HCT116 (cell line): ENCODE data around the gene THAP8. TPM values are rescaled to one million over a fixed set of nuclear protein-coding genes. Genes with fewer than 3 reads are reported as not detected.

Experiments used
- ATAC-seq: fragments of 200-7000 bp; cut with Tn5 transposase; 2 replicates; pipeline ENCODE4 v1.9.1; 2020; ENCODE audit warnings: mild to moderate bottlenecking, moderate library complexity
- BruUV-seq: library from RNA; stranded (reverse); fragments of 400-500 nt; replicated peaks from 2 replicates; lab custom pipeline; 2021; lab: Mats Ljungman, UMichigan
- CTCF ChIA-PET: fragments of 300-600 bp; sonication (Branson Sonifier 250); formaldehyde crosslinking; loops from one replicate; lab custom pipeline; 2021; ENCODE audit warnings: antibody characterized with exemption; lab: Charles Lee
- POLR2A ChIA-PET: fragments of 300-600, 350-600 bp; sonication (Branson Sonifier 250); formaldehyde crosslinking; loops from one replicate; lab custom pipeline; 2021; ENCODE audit warnings: antibody characterized with exemption; lab: Charles Lee
- RAD21 ChIA-PET, 2 experiments: fragments of 300-600 bp; sonication (Branson Sonifier 250); formaldehyde crosslinking; loops; one replicate each; lab custom pipeline; 2023; ENCODE audit warnings: low total read pairs in 2 of 2; ENCODE audit not compliant: uncharacterized antibody in 2 of 2, unreplicated experiment in 2 of 2, low non-redundant PET in 1 of 2; lab: Charles Lee
- DNase-seq: peaks from one replicate; pipeline ENCODE4 v3.0.0-alpha.2; 2010; ENCODE audit warnings: low read depth, low spot score
- H2AFZ ChIP-seq: fragments of 200-600 bp; shearing (Covaris generic), sonication (generic); 2 replicates; pipeline ENCODE4 v1.6.1; 2017; ENCODE audit warnings: low read depth, mixed run types, mixed read lengths, antibody characterized with exemption, low read length; ENCODE audit not compliant: poor library complexity, severe bottlenecking
- H3K27ac ChIP-seq: 2 replicates; pipeline ENCODE4 v1.5.1; 2012; ENCODE audit warnings: low read depth, low read length
- H3K27me3 ChIP-seq: fragments of 200-600 bp; sonication (generic); 2 replicates; pipeline ENCODE4 v1.6.1; 2016; ENCODE audit warnings: mixed run types, low read length, mixed read lengths; ENCODE audit not compliant: insufficient read depth
- H3K36me3 ChIP-seq, 2 experiments: fragments of 200-500 bp in 1 of 2; fragments of 200-600 bp in 1 of 2; sonication (Bioruptor generic) in 1 of 2; sonication (generic) in 1 of 2; 2 replicates each; pipeline versions ENCODE4 v1.5.1 to v1.6.1; 2014 to 2016; ENCODE audit warnings: low read length in 2 of 2, inconsistent platforms in 1 of 2, mixed read lengths in 1 of 2, mixed run types in 1 of 2; ENCODE audit not compliant: insufficient read depth in 2 of 2, control insufficient read depth in 1 of 2
- H3K4me1 ChIP-seq, 2 experiments: fragments of 200-600 bp in 1 of 2; sonication (generic) in 1 of 2; 2 replicates each; pipeline versions ENCODE4 v1.5.1 to v1.6.1; 2012 to 2017; ENCODE audit warnings: low read length in 2 of 2, inconsistent platforms in 1 of 2, mild to moderate bottlenecking in 1 of 2, mixed read lengths in 1 of 2, mixed run types in 1 of 2, moderate library complexity in 1 of 2; ENCODE audit not compliant: insufficient read depth in 2 of 2, control insufficient read depth in 1 of 2
- H3K4me2 ChIP-seq: fragments of 200-600 bp; sonication (generic); 2 replicates; pipeline ENCODE4 v1.6.1; 2017; ENCODE audit warnings: mixed run types, low read length, mixed read lengths
- H3K4me3 ChIP-seq, 2 experiments: fragments of 200-600 bp in 1 of 2; sonication (generic) in 1 of 2; replicated peaks in 1 of 2; 2 replicates each; pipeline ENCODE4 v1.5.1; 2011 to 2016; ENCODE audit warnings: low read length in 2 of 2, control low read depth in 1 of 2, low read depth in 1 of 2, mild to moderate bottlenecking in 1 of 2, mixed read lengths in 1 of 2, mixed run types in 1 of 2
- H3K79me2 ChIP-seq: fragments of 200-600 bp; sonication (generic); 2 replicates; pipeline ENCODE4 v1.6.1; 2017; ENCODE audit warnings: mild to moderate bottlenecking, mixed run types, low read length, moderate library complexity, mixed read lengths; ENCODE audit not compliant: insufficient read depth
- H3K9ac ChIP-seq: fragments of 200-600 bp; sonication (generic); 2 replicates; pipeline ENCODE4 v1.6.1; 2016; ENCODE audit warnings: low read length, mixed read lengths
- H3K9me2 ChIP-seq: fragments of 200-600 bp; sonication (generic), shearing (Covaris generic); 2 replicates; pipeline ENCODE4 v1.6.1; 2017; ENCODE audit warnings: mixed run types, mild to moderate bottlenecking, moderate library complexity; ENCODE audit not compliant: insufficient read depth
- H3K9me3 ChIP-seq, 2 experiments: fragments of 200-500 bp in 1 of 2; fragments of 200-600 bp in 1 of 2; sonication (Bioruptor generic) in 1 of 2; sonication (generic) in 1 of 2; 2 replicates each; pipeline ENCODE4 v1.6.1; 2014 to 2017; ENCODE audit warnings: low read length in 2 of 2, mixed read lengths in 2 of 2, inconsistent platforms in 1 of 2, low read depth in 1 of 2, mild to moderate bottlenecking in 1 of 2, mixed run types in 1 of 2, moderate library complexity in 1 of 2; ENCODE audit not compliant: control insufficient read depth in 1 of 2, insufficient read depth in 1 of 2
- H4K20me1 ChIP-seq: fragments of 200-600 bp; sonication (generic), shearing (Covaris generic); 2 replicates; pipeline ENCODE4 v1.6.1; 2017; ENCODE audit warnings: mixed run types, mild to moderate bottlenecking, moderate library complexity; ENCODE audit not compliant: insufficient read depth
- ATF3 ChIP-seq: IDR thresholded peaks from 2 replicates; pipeline ENCODE4 v1.6.1; 2012
- CBX3 ChIP-seq: IDR thresholded peaks from 2 replicates; pipeline ENCODE4 v1.6.1; 2012; ENCODE audit warnings: low read depth
- CEBPB ChIP-seq: IDR thresholded peaks from 2 replicates; pipeline ENCODE4 v1.6.1; 2012; ENCODE audit warnings: low read depth
- ELF1 ChIP-seq: IDR thresholded peaks from 2 replicates; pipeline ENCODE4 v1.6.1; 2012; ENCODE audit warnings: low read depth, borderline replicate concordance
- EZH2 ChIP-seq: fragments of 200-600 bp; sonication (generic); IDR thresholded peaks from 2 replicates; pipeline ENCODE4 v1.6.1; 2017; ENCODE audit warnings: antibody characterized with exemption, mixed run types
- FOSL1 ChIP-seq: IDR thresholded peaks from 2 replicates; pipeline ENCODE4 v1.6.1; 2012; ENCODE audit warnings: low read depth
- JUND ChIP-seq: IDR thresholded peaks from 2 replicates; pipeline ENCODE4 v1.6.1; 2012
- POLR2A ChIP-seq: IDR thresholded peaks from 2 replicates; pipeline ENCODE4 v1.7.0; 2011; ENCODE audit warnings: borderline replicate concordance; ENCODE audit not compliant: insufficient read depth, insufficient read length; ENCODE audit errors: extremely low read depth
- POLR2AphosphoS5 ChIP-seq: IDR thresholded peaks from 2 replicates; pipeline ENCODE4 v1.6.1; 2011; ENCODE audit warnings: mild to moderate bottlenecking, low read depth, low read length, moderate library complexity
- RAD21 ChIP-seq: IDR thresholded peaks from 2 replicates; pipeline ENCODE4 v1.6.1; 2012; ENCODE audit warnings: low read depth, mild to moderate bottlenecking
- REST ChIP-seq: IDR thresholded peaks from 2 replicates; pipeline ENCODE4 v1.6.1; 2012; ENCODE audit warnings: low read depth
- SP1 ChIP-seq: IDR thresholded peaks from 2 replicates; pipeline ENCODE4 v1.6.1; 2012; ENCODE audit warnings: low read depth
- SRF ChIP-seq: IDR thresholded peaks from 2 replicates; pipeline ENCODE4 v1.6.1; 2012; ENCODE audit warnings: low read depth
- ZBTB33 ChIP-seq: IDR thresholded peaks from 2 replicates; pipeline ENCODE4 v1.6.1; 2011; ENCODE audit warnings: mild to moderate bottlenecking, low read length, moderate library complexity; ENCODE audit not compliant: insufficient replicate concordance; ENCODE audit errors: extremely low read depth
- ZFX ChIP-seq: fragments of 450-650 bp; IDR thresholded peaks from 2 replicates; pipeline ENCODE4 v1.6.1; 2017
- ZNF274 ChIP-seq: fragments of 200-500 bp; sonication (Bioruptor generic); IDR thresholded peaks from 2 replicates; pipeline ENCODE4 v1.6.1; 2014; ENCODE audit warnings: mild to moderate bottlenecking, low read depth, low read length, inconsistent platforms
- intact Hi-C: fragments of 100-400 bp; cut with micrococcal nuclease; formaldehyde crosslinking; loops from 2 replicates; pipeline ENCODE4 v1.10.0; 2022
- total RNA-seq: library from RNA; stranded (reverse); gene quantifications from one replicate; pipeline ENCODE4 v1.2.1, GENCODE V29; 2021; ENCODE audit not compliant: unreplicated experiment

THAP8 gene
- total RNA-seq, 1 experiment from 2014 or later = 1.7 TPM

- no peak for DNase-seq
- ChIA-PET POLR2A (no interaction called here), CTCF (no interaction called here), RAD21 (no interaction called here)
- no peaks in the 10 kb centered on the region for H3K79me2 ChIP-seq
- no peaks in the 10 kb centered on the region for H4K20me1 ChIP-seq
- no peak overlapping the region for H3K4me2 ChIP-seq
- intact Hi-C loops = no loop called here
- ATAC-seq = no peak
- H3K9ac ChIP-seq = no peak overlapping the region
- no peaks in the 10 kb centered on the region for H3K9me3 ChIP-seq
- no peak overlapping the region for H3K4me3 ChIP-seq
- H3K36me3 ChIP-seq = peaks cover 0 to 28% of the 10 kb centered on the region in 2 experiments; a peak in 2 of 4 replicates
- H3K27ac ChIP-seq = no peak overlapping the region
- no peak overlapping the region for H2AFZ ChIP-seq
- H3K27me3 ChIP-seq = no peaks in the 10 kb centered on the region
- no peaks in the 10 kb centered on the region for H3K4me1 ChIP-seq
- BruUV-seq = no TSS peak
- H3K9me2 ChIP-seq = no peaks in the 10 kb centered on the region
- no peak for TF ChIP-seq ATF3
- TF ChIP-seq ZFX = no peak
- TF ChIP-seq POLR2AphosphoS5 = no peak
Measured at GRCh38 chr19:36023432-36023831, 30.7 kb downstream of the THAP8 start.

- ChIA-PET POLR2A (no interaction called here), RAD21 (no interaction called here)
- no TSS peak for BruUV-seq
- TF ChIP-seq POLR2A (no peak), EZH2 (no peak), SRF (no peak), JUND (no peak), POLR2AphosphoS5 (no peak), RAD21 (no peak), ZNF274 (no peak), CEBPB (no peak), SP1 (no peak), FOSL1 (no peak), ELF1 (no peak), ZBTB33 (no peak), ATF3 (no peak), CBX3 (no peak), REST (no peak)
Measured at GRCh38 chr19:36019061-36019670, 34.9 kb downstream of the THAP8 start.

More at GRCh38 chr19:36019061-36019670, 34.9 kb downstream of the THAP8 start:
- Histone ChIP-seq H3K9me2 (no peaks in the 10 kb centered on the region), H3K9ac (no peak overlapping the region), H3K36me3 (peaks cover 0 to 22% of the 10 kb centered on the region in 2 experiments; a peak in 3 of 4 replicates), H2AFZ (no peak overlapping the region), H3K4me1 (peaks cover 7 to 9% of the 10 kb centered on the region in 2 experiments; a peak in 3 of 4 replicates), H3K79me2 (peaks cover 13% of the 10 kb centered on the region), H4K20me1 (no peaks in the 10 kb centered on the region), H3K27ac (no peak overlapping the region), H3K4me3 (no peak overlapping the region), H3K9me3 (no peaks in the 10 kb centered on the region), H3K27me3 (no peaks in the 10 kb centered on the region), H3K4me2 (no peak overlapping the region)
- CTCF ChIA-PET = no interaction called here
- DNase-seq (no peak), ATAC-seq (no peak)
- intact Hi-C loops = no loop called here
